AG04449 (cell line): ENCODE measurements around the gene FAM240A.

Experiments used
- CTCF ChIA-PET: fragments of 350-600 bp; formaldehyde crosslinking; extraction: SDS; loops from one replicate; lab custom pipeline; 2021; ENCODE audit warnings: antibody characterized with exemption; lab: Yijun Ruan, JAX
- POLR2A ChIA-PET: fragments of 400-600, 350-600 bp; formaldehyde crosslinking; extraction: SDS; loops from one replicate; lab custom pipeline; 2020; ENCODE audit warnings: antibody characterized with exemption, inconsistent platforms; lab: Yijun Ruan, JAX
- DNase-seq: peaks from one replicate; pipeline ENCODE4 v3.0.0-alpha.2; 2010; ENCODE audit warnings: low read depth, low spot score
- H3K4me3 ChIP-seq: 2 replicates; pipeline ENCODE4 v1.5.1; 2011; ENCODE audit warnings: low read depth, mild to moderate bottlenecking, control low read depth, low read length
- TF ChIP-seq, protein P1 (sequence below): IDR thresholded peaks from one replicate; pipeline ENCODE4 v1.5.1; 2011; ENCODE audit warnings: mild to moderate bottlenecking, moderate library complexity, low read length, control low read depth, inconsistent platforms; ENCODE audit not compliant: insufficient read depth; ENCODE audit errors: missing control alignments

The FAM240A gene

DNA sequence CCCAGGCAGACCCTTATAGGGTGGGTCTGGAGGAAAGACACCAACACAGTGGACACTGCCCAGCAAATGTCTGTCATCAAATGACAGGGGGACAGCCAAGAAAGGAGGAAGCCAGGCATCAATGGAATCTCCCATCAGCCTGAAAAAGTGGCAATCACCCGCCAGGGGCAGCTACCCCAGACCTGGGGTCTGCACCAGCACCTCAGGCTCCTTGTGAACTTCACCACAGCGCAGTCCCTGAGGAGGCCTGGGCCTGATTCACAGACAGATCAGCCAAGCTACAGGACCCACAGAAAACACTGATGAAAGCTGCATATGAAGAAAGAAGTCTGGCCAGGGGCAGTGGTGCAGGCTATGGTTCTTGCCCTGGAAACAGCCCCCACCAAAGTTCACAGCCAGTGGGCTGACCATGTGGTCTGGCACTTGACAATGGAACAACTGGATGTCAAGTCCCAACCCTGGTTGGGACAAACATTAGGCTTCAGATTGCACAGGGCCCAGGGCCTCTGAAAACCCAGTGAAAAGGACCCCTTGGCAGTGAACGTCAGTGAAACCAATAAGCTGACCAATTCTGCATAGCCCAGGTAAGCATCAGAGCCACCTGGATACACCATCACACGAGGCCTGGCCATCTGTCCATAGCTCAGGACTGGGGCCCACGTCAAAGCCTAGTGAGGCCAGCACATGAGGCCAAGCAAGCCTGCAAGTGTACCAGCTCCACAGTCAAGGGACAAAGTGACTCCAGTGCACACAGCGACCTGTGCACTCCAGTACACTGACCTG, 52.1 kb downstream of the FAM240A start:
- POLR2A ChIA-PET, result no interaction called here
- CTCF ChIA-PET, result interaction anchor here (1.0 to 1.3 kb wide), 3 partner anchors 10 to 176 kb away, joined by 3 read pairs; no protein-coding TSS in a partner anchor
- no peak for DNase-seq
- no peak overlapping the region for H3K4me3 ChIP-seq
- TF ChIP-seq, protein P1, sequence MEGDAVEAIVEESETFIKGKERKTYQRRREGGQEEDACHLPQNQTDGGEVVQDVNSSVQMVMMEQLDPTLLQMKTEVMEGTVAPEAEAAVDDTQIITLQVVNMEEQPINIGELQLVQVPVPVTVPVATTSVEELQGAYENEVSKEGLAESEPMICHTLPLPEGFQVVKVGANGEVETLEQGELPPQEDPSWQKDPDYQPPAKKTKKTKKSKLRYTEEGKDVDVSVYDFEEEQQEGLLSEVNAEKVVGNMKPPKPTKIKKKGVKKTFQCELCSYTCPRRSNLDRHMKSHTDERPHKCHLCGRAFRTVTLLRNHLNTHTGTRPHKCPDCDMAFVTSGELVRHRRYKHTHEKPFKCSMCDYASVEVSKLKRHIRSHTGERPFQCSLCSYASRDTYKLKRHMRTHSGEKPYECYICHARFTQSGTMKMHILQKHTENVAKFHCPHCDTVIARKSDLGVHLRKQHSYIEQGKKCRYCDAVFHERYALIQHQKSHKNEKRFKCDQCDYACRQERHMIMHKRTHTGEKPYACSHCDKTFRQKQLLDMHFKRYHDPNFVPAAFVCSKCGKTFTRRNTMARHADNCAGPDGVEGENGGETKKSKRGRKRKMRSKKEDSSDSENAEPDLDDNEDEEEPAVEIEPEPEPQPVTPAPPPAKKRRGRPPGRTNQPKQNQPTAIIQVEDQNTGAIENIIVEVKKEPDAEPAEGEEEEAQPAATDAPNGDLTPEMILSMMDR, result no peak

GRCh38 chr3:46664971-46665762, 52.8 kb downstream of the FAM240A start:
- H3K4me3 ChIP-seq, result no peak overlapping the region
- no peak for DNase-seq
- TF ChIP-seq, protein P1, result no peak
- POLR2A ChIA-PET, result no interaction called here
- CTCF ChIA-PET, result interaction anchor here (1.0 to 2.5 kb wide), 3 partner anchors 9 to 177 kb away, joined by 3 to 8 read pairs (median 3); no protein-coding TSS in a partner anchor

- no peak overlapping the region for H3K4me3 ChIP-seq
- TF ChIP-seq, protein P1, result no peak
- POLR2A ChIA-PET, result no interaction called here
- CTCF ChIA-PET, result interaction anchor here (2.5 kb wide), 1 partner anchor 177 kb away, joined by 8 read pairs; no protein-coding TSS in a partner anchor
- no peak for DNase-seq
These were observed 53.6 kb downstream of the FAM240A start for GRCh38 chr3:46665763-46666452.

DNA sequence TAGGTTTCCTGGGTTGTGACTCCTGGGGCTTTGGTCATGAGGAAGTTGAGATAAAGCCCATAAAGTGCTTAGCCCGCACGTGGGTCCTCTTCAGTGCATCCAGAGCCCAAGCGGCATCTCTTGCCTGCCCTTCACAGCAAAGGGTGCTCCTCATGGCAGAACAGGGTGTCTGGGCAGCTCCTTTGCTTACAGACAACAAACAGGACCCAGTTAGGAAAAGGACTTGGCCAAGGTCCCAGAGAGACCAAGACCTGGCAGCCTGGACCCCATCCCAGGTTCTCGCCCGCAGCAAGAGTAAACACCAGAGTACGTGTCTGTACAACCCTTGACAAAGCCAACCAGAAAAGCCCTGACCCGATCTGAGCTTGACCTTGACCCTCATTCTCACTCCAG, 54.1 kb downstream of the FAM240A start:
- DNase-seq, result no peak
- POLR2A ChIA-PET, result no interaction called here

DNA sequence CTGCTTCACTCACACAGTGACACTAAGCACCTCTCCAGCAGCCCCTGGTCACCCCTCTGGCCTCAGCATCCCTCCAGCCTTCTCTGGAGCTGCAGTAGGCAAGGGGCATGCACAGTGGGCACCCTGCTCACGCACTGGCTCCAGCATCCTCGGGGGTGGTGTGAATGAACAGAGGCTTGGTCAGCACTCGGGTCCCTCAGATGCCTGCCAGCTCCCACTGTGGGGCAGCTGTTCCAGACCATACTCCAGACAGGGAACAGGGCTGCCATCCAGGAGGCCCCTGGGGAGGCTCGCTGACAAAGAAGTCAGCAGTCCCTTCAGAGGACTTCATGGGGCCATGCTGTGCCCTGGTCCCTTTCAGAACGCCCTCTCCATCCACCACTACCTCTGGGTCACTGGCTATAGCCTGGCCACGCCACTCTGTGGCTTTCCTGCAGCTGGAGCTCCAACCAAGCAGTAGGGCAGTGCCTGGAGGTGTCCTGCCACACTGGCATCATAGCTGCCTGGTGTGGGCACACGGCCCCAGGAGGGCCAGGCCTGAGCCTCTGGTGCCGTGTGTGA, 54.8 kb downstream of the FAM240A start:
- TF ChIP-seq, protein P1, result no peak
- DNase-seq, result no peak
- ChIA-PET CTCF (interaction anchor here (0.8 to 2.5 kb wide), 2 partner anchors 178 to 180 kb away, joined by 3 to 8 read pairs; no protein-coding TSS in a partner anchor), POLR2A (no interaction called here)
- no peak overlapping the region for H3K4me3 ChIP-seq

More for the DNA sequence above, 54.1 kb downstream of the FAM240A start:
- TF ChIP-seq, protein P1, result no peak
- no peak overlapping the region for H3K4me3 ChIP-seq
- CTCF ChIA-PET, result interaction anchor here (0.8 to 2.5 kb wide), 2 partner anchors 178 to 179 kb away, joined by 3 to 8 read pairs; no protein-coding TSS in a partner anchor
